OCI-LY7 (cell line): Measurements from ENCODE around the gene MTUS2.

Experiments
- EZH2phosphoT487 ChIP-seq: fragments of 200-600 bp; sonication (generic); IDR thresholded peaks from 2 replicates; pipeline ENCODE4 v1.6.1; 2018; ENCODE audit warnings: low read depth, borderline replicate concordance, mild to moderate bottlenecking, mixed run types, antibody characterized with exemption, low read length, moderate library complexity, mixed read lengths
- TF ChIP-seq, protein P1 (sequence below): fragments of 200-600 bp; sonication (generic); conservative IDR thresholded peaks from 2 replicates; pipeline ENCODE4 v1.5.1; 2014; ENCODE audit warnings: mild to moderate bottlenecking, antibody characterized with exemption, low read length, moderate library complexity, mixed read lengths

DNA sequence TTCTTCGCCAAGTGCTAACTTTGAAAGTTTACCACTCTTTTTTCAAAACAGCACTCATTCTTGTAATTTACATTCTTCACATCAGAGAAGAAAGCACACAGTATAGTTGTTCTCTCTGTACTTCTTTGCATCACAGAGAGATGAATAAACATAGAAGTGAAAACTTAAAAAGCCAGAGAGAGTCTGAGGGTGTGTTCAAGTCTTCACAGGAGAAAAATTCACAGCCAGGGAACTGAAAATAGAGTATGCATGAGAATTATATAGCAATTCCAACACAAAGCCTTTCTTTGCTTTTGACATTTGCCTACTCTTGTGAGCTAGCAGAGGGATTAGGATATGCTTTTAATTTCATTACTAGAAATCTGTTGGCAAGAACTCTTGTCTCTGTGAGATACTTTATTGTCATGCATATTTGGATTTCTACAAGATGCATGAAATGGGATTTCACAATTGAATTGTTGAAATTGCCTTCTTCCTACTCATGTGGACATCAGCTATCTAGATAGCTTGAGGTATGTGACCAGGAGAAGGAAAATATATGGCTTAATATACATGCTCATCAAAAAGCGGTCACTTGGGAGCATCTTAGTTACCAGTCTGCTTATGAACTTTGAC is 609.3 kb downstream of the MTUS2 start:
- TF ChIP-seq, protein P1, sequence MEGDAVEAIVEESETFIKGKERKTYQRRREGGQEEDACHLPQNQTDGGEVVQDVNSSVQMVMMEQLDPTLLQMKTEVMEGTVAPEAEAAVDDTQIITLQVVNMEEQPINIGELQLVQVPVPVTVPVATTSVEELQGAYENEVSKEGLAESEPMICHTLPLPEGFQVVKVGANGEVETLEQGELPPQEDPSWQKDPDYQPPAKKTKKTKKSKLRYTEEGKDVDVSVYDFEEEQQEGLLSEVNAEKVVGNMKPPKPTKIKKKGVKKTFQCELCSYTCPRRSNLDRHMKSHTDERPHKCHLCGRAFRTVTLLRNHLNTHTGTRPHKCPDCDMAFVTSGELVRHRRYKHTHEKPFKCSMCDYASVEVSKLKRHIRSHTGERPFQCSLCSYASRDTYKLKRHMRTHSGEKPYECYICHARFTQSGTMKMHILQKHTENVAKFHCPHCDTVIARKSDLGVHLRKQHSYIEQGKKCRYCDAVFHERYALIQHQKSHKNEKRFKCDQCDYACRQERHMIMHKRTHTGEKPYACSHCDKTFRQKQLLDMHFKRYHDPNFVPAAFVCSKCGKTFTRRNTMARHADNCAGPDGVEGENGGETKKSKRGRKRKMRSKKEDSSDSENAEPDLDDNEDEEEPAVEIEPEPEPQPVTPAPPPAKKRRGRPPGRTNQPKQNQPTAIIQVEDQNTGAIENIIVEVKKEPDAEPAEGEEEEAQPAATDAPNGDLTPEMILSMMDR = no peak
- no peak for TF ChIP-seq EZH2phosphoT487
